Liver (tissue), 9 donors: ENCODE results near the gene CCN5. TPM values are rescaled to one million over a fixed set of nuclear protein-coding genes. Genes with fewer than 3 reads are reported as not detected.

Experiments
- DNase-seq: peaks from one replicate; pipeline ENCODE4 v3.0.0-alpha.2; 2017; ENCODE audit warnings: low spot score
- H3K27ac ChIP-seq, 2 donors: one replicate each; pipeline ENCODE4 v1.7.0; 2013; ENCODE audit warnings: inconsistent platforms in 2 of 2, low read length in 2 of 2, control low read depth in 1 of 2, low read depth in 1 of 2, mild to moderate bottlenecking in 1 of 2
- H3K27me3 ChIP-seq, 4 donors: one replicate each; pipeline versions ENCODE4 v1.6.1 to v1.7.0; 2013; ENCODE audit warnings: low read length in 3 of 4, inconsistent platforms in 1 of 4, mild to moderate bottlenecking in 1 of 4, moderate library complexity in 1 of 4; ENCODE audit not compliant: control insufficient read depth in 4 of 4, insufficient read depth in 4 of 4
- H3K36me3 ChIP-seq, 4 donors: one replicate each; pipeline versions ENCODE4 v1.6.1 to v1.7.0; 2013; ENCODE audit warnings: low read length in 3 of 4, mild to moderate bottlenecking in 3 of 4, low read depth in 1 of 4, moderate library complexity in 1 of 4; ENCODE audit not compliant: control insufficient read depth in 4 of 4, insufficient read depth in 3 of 4
- H3K4me1 ChIP-seq, 4 donors: one replicate each; pipeline versions ENCODE4 v1.6.1 to v1.7.0; 2013; ENCODE audit warnings: low read length in 3 of 4, mild to moderate bottlenecking in 3 of 4, moderate library complexity in 1 of 4; ENCODE audit not compliant: control insufficient read depth in 4 of 4, insufficient read depth in 4 of 4
- H3K4me3 ChIP-seq, 3 donors: one replicate each; pipeline versions ENCODE4 v1.6.1 to v1.7.0; 2013; ENCODE audit warnings: low read length in 3 of 3, control low read depth in 1 of 3, low read depth in 1 of 3, mild to moderate bottlenecking in 1 of 3
- H3K9ac ChIP-seq, 2 donors: one replicate each; pipeline ENCODE4 v1.7.0; 2013; ENCODE audit warnings: low read length in 2 of 2, mild to moderate bottlenecking in 2 of 2, moderate library complexity in 2 of 2, control low read depth in 1 of 2, low read depth in 1 of 2
- H3K9me3 ChIP-seq, 4 donors: one replicate each; pipeline versions ENCODE4 v1.6.1 to v1.7.0; 2013; ENCODE audit warnings: low read length in 3 of 4; ENCODE audit not compliant: control insufficient read depth in 4 of 4
- EGR1 ChIP-seq, 2 donors: IDR thresholded peaks; 2 replicates each; pipeline ENCODE4 v1.6.1; 2016 to 2018; ENCODE audit warnings: antibody characterized with exemption in 2 of 2, low read depth in 2 of 2
- FOXA1 ChIP-seq: IDR thresholded peaks from 2 replicates; pipeline ENCODE4 v1.6.1; 2016; ENCODE audit warnings: antibody characterized with exemption
- FOXA2 ChIP-seq: IDR thresholded peaks from 2 replicates; pipeline ENCODE4 v1.6.1; 2016; ENCODE audit warnings: antibody characterized with exemption
- GABPA ChIP-seq, 2 donors: IDR thresholded peaks in 1 of 2; conservative IDR thresholded peaks in 1 of 2; 2 replicates each; pipeline ENCODE4 v1.6.1; 2016; ENCODE audit warnings: antibody characterized with exemption in 2 of 2, mild to moderate bottlenecking in 1 of 2, moderate library complexity in 1 of 2
- HNF4A ChIP-seq, 2 donors: conservative IDR thresholded peaks; 2 replicates each; pipeline ENCODE4 v1.6.1; 2016; ENCODE audit warnings: antibody characterized with exemption in 2 of 2, mild to moderate bottlenecking in 2 of 2
- HNF4G ChIP-seq: IDR thresholded peaks from 2 replicates; pipeline ENCODE4 v1.6.1; 2016; ENCODE audit warnings: antibody characterized with exemption
- JUND ChIP-seq, 2 donors: IDR thresholded peaks; 2 replicates each; pipeline ENCODE4 v1.6.1; 2016; ENCODE audit warnings: antibody characterized with exemption in 2 of 2
- NR2F2 ChIP-seq: IDR thresholded peaks from 2 replicates; pipeline ENCODE4 v1.6.1; 2016; ENCODE audit warnings: antibody characterized with exemption
- RAD21 ChIP-seq, 2 donors: IDR thresholded peaks; 2 replicates each; pipeline ENCODE4 v1.6.1; 2016; ENCODE audit warnings: antibody characterized with exemption in 2 of 2, mild to moderate bottlenecking in 2 of 2
- RXRA ChIP-seq, 2 donors: IDR thresholded peaks; 2 replicates each; pipeline ENCODE4 v1.6.1; 2017 to 2018; ENCODE audit warnings: antibody characterized with exemption in 2 of 2, mild to moderate bottlenecking in 1 of 2
- SP1 ChIP-seq: IDR thresholded peaks from 2 replicates; pipeline ENCODE4 v1.6.1; 2018; ENCODE audit warnings: antibody characterized with exemption, mild to moderate bottlenecking
- TAF1 ChIP-seq: conservative IDR thresholded peaks from 2 replicates; pipeline ENCODE4 v1.6.1; 2016; ENCODE audit warnings: antibody characterized with exemption, mild to moderate bottlenecking
- YY1 ChIP-seq: IDR thresholded peaks from 2 replicates; pipeline ENCODE4 v1.6.1; 2016; ENCODE audit warnings: antibody characterized with exemption, mild to moderate bottlenecking
- WGBS: extraction: QIAGEN DNeasy Blood & Tissue Kit; methylation state at CpG from one replicate; pipeline ENCODE4 v1.1.7; 2013; 5-methylcytosine and 5-hydroxymethylcytosine counted together
- polyA plus RNA-seq, 2 donors: library from polyadenylated mRNA; stranded (reverse) in 1 of 2; unstranded in 1 of 2; fragments of 200-250 nt in 1 of 2; fragments of >200 nt in 1 of 2; fragmentation: Nextera tagmentation in 1 of 2; extraction: Ambion mirVana in 1 of 2; gene quantifications; one replicate each; pipeline versions ENCODE4 v1.2.1 to v1.2.3, GENCODE V29; 2013 to 2015
- total RNA-seq, 2 donors: library from RNA; depleted of rRNA; stranded (reverse); fragments of >200 nt; gene quantifications; one replicate each; pipeline ENCODE4 v1.2.3, GENCODE V29; 2014
- TF ChIP-seq, protein P1 (sequence below): IDR thresholded peaks from 2 replicates; pipeline ENCODE4 v1.6.1; 2016; ENCODE audit warnings: antibody characterized with exemption, mild to moderate bottlenecking
- TF ChIP-seq, protein P2 (sequence below): IDR thresholded peaks from 2 replicates; pipeline ENCODE4 v1.6.1; 2016; ENCODE audit warnings: antibody characterized with exemption
- TF ChIP-seq, protein P3 (sequence below): IDR thresholded peaks from 2 replicates; pipeline ENCODE4 v1.6.1; 2016; ENCODE audit warnings: antibody characterized with exemption
- TF ChIP-seq, protein P4 (sequence below): fragments of 150-350 bp; IDR thresholded peaks from 2 replicates; pipeline ENCODE4 v1.5.1; 2017; ENCODE audit warnings: improper control_type of control experiment, low read depth, low read length; ENCODE audit not compliant: missing input control
- TF ChIP-seq, protein P5 (sequence below): IDR thresholded peaks from 2 replicates; pipeline ENCODE4 v1.6.1; 2016; ENCODE audit warnings: antibody characterized with exemption
- donor health status: healthy.
- donor health status: healthy.
- donor health status: healthy.
- donor health status: healthy.
- donor health status: healthy.

Gene CCN5
- total and polyA plus RNA-seq, 4 donors = 1.2 to 3.6 (median 1.9) TPM; not detected in 1

DNA sequence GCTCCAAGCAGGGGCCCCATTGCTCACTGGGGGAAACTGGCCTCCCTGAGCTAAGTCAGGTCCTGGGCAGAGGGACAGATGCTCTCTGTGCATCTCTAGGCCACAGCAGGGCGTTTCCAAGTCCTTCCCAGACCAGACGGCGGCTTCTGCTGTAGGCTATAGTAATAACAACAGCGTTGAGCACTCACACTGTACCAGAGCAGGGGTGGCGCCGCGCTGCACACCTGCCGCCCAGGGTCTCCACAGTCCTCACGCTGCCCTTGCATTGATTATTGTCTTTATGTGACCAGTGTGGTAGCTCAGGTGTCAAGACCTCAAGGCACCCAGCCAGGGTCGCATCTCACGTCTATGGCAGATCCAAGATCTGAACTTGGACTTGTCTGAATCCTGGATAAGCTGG lies 14.9 kb upstream of the CCN5 start:
- H3K4me3 ChIP-seq = no peak overlapping the region
- WGBS = 86% methylated on average over 11 of the region's 11 CpGs
- H3K9ac ChIP-seq = no peak overlapping the region
- no peaks in the 10 kb centered on the region for H3K27me3 ChIP-seq
- no peaks in the 10 kb centered on the region for H3K9me3 ChIP-seq
- H3K4me1 ChIP-seq = no peaks in the 10 kb centered on the region
- H3K27ac ChIP-seq = no peak overlapping the region
- no peak for DNase-seq
- no peaks in the 10 kb centered on the region for H3K36me3 ChIP-seq
- TF ChIP-seq NR2F2 = no peak
- TF ChIP-seq, protein P1, sequence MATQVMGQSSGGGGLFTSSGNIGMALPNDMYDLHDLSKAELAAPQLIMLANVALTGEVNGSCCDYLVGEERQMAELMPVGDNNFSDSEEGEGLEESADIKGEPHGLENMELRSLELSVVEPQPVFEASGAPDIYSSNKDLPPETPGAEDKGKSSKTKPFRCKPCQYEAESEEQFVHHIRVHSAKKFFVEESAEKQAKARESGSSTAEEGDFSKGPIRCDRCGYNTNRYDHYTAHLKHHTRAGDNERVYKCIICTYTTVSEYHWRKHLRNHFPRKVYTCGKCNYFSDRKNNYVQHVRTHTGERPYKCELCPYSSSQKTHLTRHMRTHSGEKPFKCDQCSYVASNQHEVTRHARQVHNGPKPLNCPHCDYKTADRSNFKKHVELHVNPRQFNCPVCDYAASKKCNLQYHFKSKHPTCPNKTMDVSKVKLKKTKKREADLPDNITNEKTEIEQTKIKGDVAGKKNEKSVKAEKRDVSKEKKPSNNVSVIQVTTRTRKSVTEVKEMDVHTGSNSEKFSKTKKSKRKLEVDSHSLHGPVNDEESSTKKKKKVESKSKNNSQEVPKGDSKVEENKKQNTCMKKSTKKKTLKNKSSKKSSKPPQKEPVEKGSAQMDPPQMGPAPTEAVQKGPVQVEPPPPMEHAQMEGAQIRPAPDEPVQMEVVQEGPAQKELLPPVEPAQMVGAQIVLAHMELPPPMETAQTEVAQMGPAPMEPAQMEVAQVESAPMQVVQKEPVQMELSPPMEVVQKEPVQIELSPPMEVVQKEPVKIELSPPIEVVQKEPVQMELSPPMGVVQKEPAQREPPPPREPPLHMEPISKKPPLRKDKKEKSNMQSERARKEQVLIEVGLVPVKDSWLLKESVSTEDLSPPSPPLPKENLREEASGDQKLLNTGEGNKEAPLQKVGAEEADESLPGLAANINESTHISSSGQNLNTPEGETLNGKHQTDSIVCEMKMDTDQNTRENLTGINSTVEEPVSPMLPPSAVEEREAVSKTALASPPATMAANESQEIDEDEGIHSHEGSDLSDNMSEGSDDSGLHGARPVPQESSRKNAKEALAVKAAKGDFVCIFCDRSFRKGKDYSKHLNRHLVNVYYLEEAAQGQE = no peak
- TF ChIP-seq, protein P2, sequence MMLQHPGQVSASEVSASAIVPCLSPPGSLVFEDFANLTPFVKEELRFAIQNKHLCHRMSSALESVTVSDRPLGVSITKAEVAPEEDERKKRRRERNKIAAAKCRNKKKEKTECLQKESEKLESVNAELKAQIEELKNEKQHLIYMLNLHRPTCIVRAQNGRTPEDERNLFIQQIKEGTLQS = no peak
- TF ChIP-seq, protein P3, sequence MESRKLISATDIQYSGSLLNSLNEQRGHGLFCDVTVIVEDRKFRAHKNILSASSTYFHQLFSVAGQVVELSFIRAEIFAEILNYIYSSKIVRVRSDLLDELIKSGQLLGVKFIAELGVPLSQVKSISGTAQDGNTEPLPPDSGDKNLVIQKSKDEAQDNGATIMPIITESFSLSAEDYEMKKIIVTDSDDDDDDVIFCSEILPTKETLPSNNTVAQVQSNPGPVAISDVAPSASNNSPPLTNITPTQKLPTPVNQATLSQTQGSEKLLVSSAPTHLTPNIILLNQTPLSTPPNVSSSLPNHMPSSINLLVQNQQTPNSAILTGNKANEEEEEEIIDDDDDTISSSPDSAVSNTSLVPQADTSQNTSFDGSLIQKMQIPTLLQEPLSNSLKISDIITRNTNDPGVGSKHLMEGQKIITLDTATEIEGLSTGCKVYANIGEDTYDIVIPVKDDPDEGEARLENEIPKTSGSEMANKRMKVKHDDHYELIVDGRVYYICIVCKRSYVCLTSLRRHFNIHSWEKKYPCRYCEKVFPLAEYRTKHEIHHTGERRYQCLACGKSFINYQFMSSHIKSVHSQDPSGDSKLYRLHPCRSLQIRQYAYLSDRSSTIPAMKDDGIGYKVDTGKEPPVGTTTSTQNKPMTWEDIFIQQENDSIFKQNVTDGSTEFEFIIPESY = no peak
- TF ChIP-seq GABPA (IDR thresholded peaks at IDR 0.05 in 1 of 2, conservative IDR thresholded peaks at IDR 0.05 in 1 of 2) = no peak
- no peak for TF ChIP-seq FOXA2
- TF ChIP-seq SP1 = no peak
- TF ChIP-seq YY1 = no peak
- TF ChIP-seq HNF4A (conservative IDR thresholded peaks at IDR 0.05) = no peak
- TF ChIP-seq RXRA (IDR thresholded peaks at IDR 0.05) = no peak
- no peak for TF ChIP-seq FOXA1
- TF ChIP-seq JUND (IDR thresholded peaks at IDR 0.05) = no peak
- TF ChIP-seq RAD21 (IDR thresholded peaks at IDR 0.05) = no peak
- TF ChIP-seq, protein P4, sequence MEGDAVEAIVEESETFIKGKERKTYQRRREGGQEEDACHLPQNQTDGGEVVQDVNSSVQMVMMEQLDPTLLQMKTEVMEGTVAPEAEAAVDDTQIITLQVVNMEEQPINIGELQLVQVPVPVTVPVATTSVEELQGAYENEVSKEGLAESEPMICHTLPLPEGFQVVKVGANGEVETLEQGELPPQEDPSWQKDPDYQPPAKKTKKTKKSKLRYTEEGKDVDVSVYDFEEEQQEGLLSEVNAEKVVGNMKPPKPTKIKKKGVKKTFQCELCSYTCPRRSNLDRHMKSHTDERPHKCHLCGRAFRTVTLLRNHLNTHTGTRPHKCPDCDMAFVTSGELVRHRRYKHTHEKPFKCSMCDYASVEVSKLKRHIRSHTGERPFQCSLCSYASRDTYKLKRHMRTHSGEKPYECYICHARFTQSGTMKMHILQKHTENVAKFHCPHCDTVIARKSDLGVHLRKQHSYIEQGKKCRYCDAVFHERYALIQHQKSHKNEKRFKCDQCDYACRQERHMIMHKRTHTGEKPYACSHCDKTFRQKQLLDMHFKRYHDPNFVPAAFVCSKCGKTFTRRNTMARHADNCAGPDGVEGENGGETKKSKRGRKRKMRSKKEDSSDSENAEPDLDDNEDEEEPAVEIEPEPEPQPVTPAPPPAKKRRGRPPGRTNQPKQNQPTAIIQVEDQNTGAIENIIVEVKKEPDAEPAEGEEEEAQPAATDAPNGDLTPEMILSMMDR = no peak
- no peak for TF ChIP-seq HNF4G
- no peak for TF ChIP-seq TAF1
- TF ChIP-seq, protein P5, sequence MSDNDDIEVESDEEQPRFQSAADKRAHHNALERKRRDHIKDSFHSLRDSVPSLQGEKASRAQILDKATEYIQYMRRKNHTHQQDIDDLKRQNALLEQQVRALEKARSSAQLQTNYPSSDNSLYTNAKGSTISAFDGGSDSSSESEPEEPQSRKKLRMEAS = no peak
- no peak for TF ChIP-seq EGR1 (IDR thresholded peaks at IDR 0.05; ENCODE audit: low read depth in 2 of 2)
